Dendritic cell treated with granulocyte-macrophage colony-stimulating factor and Interleukin-4, amounts not matched to agents 40 ng/mL and 50 ng/mL, for 4 days (primary cell): ENCODE measurements around the gene ARHGAP40.
"Not testable (repeated sequence)": the region's sequence is repeated elsewhere in the genome, so short reads cannot be mapped to it uniquely, and the experiment has no call there.

ENCODE experiments used
- H3K27ac Mint-ChIP-seq: one replicate; pipeline ENCODE4 v1.8.0; 2022; ENCODE audit warnings: mild to moderate bottlenecking, mixed read lengths
- H3K27me3 Mint-ChIP-seq: one replicate; pipeline ENCODE4 v1.8.0; 2022; ENCODE audit warnings: mild to moderate bottlenecking, mixed read lengths
- H3K36me3 Mint-ChIP-seq: one replicate; pipeline ENCODE4 v1.8.0; 2022; ENCODE audit warnings: low read depth, mixed read lengths
- H3K4me1 Mint-ChIP-seq: one replicate; pipeline ENCODE4 v1.8.0; 2022; ENCODE audit warnings: low read depth, mixed read lengths
- H3K4me3 Mint-ChIP-seq: one replicate; pipeline ENCODE4 v1.8.0; 2022; ENCODE audit warnings: mild to moderate bottlenecking, moderate library complexity, mixed read lengths
- H3K9me3 Mint-ChIP-seq: one replicate; pipeline ENCODE4 v1.8.0; 2022; ENCODE audit warnings: mixed read lengths
- intact Hi-C: fragments of 100-400 bp; cut with micrococcal nuclease; formaldehyde crosslinking; loops from one replicate; pipeline ENCODE4 v1.15.0; 2022

Gene ARHGAP40

DNA sequence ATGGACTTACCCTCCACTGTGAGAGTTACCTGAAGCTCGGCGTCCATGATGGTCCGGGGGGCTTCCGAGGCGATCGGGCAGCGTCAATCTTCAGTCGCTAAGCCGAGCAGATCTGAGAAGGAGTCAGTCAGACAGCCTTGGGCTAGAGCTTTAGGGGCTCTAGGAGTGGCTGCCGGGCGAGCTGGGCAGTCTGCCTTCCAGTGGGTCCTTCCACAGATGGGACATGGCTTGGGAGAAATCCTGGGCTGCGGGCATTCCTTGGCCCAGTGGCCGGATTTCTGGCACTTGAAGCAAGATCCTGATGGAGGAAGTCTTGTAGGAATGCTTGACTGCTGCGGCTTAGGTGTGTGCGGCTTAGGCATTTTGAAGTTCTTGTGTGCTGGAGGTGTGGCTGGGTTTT, 5.7 kb upstream of the ARHGAP40 start:
- intact Hi-C loops, H3K27ac Mint-ChIP-seq, H3K36me3 Mint-ChIP-seq, H3K4me1 Mint-ChIP-seq, H3K9me3 Mint-ChIP-seq, H3K4me3 Mint-ChIP-seq: not testable (repeated sequence)
- H3K27me3 Mint-ChIP-seq: peaks cover 31% of the 10 kb centered on the region

DNA sequence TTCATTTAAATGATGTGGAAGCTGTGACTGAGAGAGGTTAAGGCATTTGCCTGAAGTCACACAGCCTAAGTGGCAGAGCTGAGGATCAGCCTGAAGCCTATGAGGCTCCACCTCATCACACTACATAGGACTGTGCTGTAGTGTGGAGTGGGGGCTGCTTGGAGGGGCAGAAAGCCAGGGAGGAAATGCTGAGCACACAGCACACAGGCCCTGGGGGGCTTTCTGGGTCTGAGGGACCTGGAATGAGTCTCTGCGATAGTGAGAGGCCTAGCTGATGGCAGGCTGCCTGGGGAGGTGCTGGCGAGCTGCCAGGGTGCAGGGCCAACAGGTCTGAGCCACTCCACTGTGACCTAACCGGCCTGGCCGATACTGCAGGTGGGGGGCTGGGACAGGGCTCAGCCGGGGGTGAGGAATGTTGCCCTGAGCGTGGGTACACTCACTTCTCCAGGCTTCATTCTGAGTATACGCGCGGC, 2.2 kb upstream of the ARHGAP40 start:
- Mint-ChIP-seq H3K9me3 (no peaks in the 10 kb centered on the region), H3K27me3 (peaks cover 61% of the 10 kb centered on the region), H3K4me3 (no peak overlapping the region), H3K27ac (no peak overlapping the region), H3K36me3 (no peaks in the 10 kb centered on the region), H3K4me1 (peaks cover 6% of the 10 kb centered on the region)
- intact Hi-C loops: no loop called here

DNA sequence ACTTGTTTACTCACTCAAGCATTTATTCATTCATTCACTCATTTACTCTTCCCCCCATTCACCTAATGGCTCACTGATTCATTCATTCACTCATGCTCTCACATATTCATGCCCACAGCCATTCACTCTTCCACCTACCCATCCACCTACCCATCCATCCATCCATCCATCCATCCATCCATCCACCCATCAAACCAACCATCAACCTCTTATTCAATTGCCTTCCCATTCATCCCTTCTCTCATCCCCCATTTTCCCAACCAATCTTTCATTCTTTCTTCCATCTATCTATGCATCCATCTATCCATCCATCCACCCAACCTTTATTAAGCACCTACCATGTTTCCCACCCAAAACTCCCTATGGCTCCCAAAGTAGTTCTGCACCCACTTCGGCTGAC, 1.6 kb upstream of the ARHGAP40 start:
- Mint-ChIP-seq H3K4me1 (peaks cover 6% of the 10 kb centered on the region), H3K4me3 (no peak overlapping the region), H3K9me3 (no peaks in the 10 kb centered on the region), H3K27ac (no peak overlapping the region), H3K27me3 (peaks cover 64% of the 10 kb centered on the region), H3K36me3 (no peaks in the 10 kb centered on the region)
- intact Hi-C loops: no loop called here

DNA sequence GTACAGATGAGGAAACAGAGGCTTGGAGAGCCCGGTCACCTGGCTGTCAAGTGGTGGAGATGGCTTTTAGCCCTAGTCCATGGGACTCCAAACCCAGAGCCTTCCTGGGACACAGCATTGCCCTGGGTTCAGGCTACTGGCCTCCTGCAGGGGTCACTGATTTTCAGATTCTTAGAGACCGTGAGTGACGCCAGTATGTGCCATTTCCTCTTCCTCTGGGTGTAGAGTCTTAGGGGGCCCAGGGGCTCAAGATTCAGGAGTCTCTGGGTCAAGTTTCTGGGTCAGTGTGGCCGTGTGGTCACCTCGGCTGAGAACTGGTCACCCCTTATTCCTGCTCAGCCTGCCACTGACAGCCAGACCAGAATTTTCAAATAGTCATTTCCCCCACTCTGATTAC, 574 bp downstream of the ARHGAP40 start:
- Mint-ChIP-seq H3K27me3 (peaks cover 66% of the 10 kb centered on the region), H3K27ac (no peak overlapping the region), H3K9me3 (no peaks in the 10 kb centered on the region), H3K4me1 (peaks cover 6% of the 10 kb centered on the region), H3K36me3 (no peaks in the 10 kb centered on the region), H3K4me3 (no peak overlapping the region)
- intact Hi-C loops: no loop called here

DNA sequence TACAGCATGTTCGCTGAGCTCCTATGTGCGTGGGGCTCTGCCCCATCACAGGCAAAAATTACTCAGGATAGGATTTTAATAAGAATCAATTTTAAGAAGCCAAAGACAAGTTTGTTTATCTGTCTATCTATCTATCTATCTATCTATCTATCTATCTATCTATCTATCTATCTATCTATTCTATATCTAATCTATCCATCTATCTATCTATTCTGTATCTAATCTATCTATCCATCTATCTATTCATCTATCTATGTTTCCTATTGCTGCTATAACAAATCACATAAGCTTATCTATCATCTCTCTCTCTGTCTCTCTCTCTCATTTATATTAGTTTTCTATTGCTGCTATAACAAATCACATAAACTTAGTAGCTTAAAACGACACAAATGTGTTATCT, 1.7 kb downstream of the ARHGAP40 start:
- no peak overlapping the region for H3K4me3 Mint-ChIP-seq
- peaks cover 62% of the 10 kb centered on the region for H3K27me3 Mint-ChIP-seq

DNA sequence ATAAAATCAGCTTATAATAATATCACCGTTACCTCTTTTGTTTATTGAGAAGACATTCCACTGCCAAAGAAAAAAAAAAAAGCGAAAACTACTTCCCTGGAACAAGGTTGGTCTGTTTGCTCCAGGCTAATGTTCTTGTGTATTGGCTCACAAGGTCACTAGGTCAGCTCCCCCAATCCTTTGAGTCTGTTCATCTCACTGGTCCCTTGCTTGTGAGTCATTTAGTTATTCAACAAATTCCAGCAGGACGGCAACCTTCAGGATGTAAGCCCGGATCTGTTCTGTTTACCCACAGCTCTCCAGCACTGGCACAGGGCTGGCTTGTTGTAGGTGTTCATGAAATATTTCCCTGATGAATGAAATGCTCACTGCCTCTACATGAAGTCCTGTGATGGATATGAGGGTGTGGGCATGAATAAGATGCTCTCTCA, 3.3 kb downstream of the ARHGAP40 start:
- Mint-ChIP-seq H3K4me1 (peaks cover 6% of the 10 kb centered on the region), H3K27me3 (peaks cover 56% of the 10 kb centered on the region), H3K27ac (no peak overlapping the region), H3K4me3 (no peak overlapping the region), H3K36me3 (no peaks in the 10 kb centered on the region), H3K9me3 (no peaks in the 10 kb centered on the region)
- intact Hi-C loops: no loop called here

More for the DNA sequence above, 1.7 kb downstream of the ARHGAP40 start:
- H3K36me3 Mint-ChIP-seq: no peaks in the 10 kb centered on the region
- no peak overlapping the region for H3K27ac Mint-ChIP-seq
- H3K4me1 Mint-ChIP-seq: peaks cover 6% of the 10 kb centered on the region
- intact Hi-C loops: no loop called here
- no peaks in the 10 kb centered on the region for H3K9me3 Mint-ChIP-seq

DNA sequence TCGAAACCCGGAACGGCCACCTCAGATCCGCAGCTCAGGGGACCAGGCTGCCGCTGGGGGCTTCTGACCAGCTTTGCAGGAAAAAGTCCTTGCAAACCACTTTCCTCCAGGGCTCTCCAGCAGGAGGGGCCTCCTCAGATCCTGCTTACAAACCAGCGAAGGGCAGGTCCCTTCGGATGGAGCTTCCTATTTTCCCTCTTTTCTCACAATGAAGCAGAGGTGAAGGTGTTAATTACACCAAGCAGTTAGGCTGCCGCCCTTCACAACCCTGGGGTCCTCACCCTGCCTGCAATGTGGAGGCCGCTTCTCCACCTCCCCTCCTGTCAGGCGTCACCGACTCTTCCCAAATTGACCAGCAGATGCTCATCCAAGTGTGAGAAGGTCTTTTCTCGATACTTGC, 5.7 kb downstream of the ARHGAP40 start:
- Mint-ChIP-seq H3K36me3 (no peaks in the 10 kb centered on the region), H3K4me1 (no peaks in the 10 kb centered on the region), H3K9me3 (no peaks in the 10 kb centered on the region), H3K4me3 (no peak overlapping the region), H3K27ac (no peak overlapping the region), H3K27me3 (peaks cover 36% of the 10 kb centered on the region)
- intact Hi-C loops: no loop called here

DNA sequence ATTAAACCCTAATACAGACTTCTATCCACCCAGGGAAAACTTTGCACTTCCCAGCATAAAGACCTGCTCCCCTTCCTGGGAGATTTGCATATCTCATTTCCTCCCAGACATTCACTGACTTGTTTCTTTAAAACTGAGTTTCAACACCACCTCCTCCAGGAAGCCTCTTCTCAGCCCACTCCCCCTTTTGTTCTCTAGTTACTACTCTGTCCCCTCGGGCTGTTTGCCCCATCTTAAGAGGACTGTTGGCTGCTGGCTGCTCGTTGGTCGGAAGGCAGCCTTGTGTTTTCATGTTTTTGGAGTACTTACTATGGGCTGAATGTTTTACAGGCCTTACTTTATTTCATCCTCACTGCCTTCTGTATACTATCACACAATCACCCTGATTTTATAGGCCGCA, 6.6 kb downstream of the ARHGAP40 start:
- H3K9me3 Mint-ChIP-seq: no peaks in the 10 kb centered on the region
- peaks cover 30% of the 10 kb centered on the region for H3K27me3 Mint-ChIP-seq
- no peaks in the 10 kb centered on the region for H3K36me3 Mint-ChIP-seq
- no peak overlapping the region for H3K27ac Mint-ChIP-seq
- H3K4me3 Mint-ChIP-seq: no peak overlapping the region
- H3K4me1 Mint-ChIP-seq: no peaks in the 10 kb centered on the region
- intact Hi-C loops: no loop called here

DNA sequence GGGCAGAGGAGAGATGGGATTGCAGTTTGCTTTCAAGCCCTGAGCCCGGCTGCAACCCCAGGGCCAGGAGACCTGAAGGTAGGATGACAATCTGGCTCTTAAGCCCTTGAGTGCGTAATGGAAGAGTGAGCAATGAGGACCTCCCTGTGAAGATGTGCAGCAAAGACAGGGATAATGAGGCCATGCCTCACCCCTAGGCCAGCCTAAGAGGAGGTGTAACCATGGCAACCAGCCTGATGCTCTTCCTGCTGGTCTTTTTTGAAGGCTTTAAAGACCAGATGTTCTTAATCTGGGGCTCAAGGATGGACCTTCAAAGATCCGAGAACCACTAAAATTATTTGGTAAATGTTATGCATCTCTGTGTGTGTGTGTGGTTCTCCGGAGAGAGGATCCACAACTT, 8.2 kb downstream of the ARHGAP40 start:
- intact Hi-C loops: no loop called here
- no peaks in the 10 kb centered on the region for H3K4me1 Mint-ChIP-seq
- H3K36me3 Mint-ChIP-seq: no peaks in the 10 kb centered on the region
- H3K9me3 Mint-ChIP-seq: no peaks in the 10 kb centered on the region
- no peak overlapping the region for H3K27ac Mint-ChIP-seq
- peaks cover 20% of the 10 kb centered on the region for H3K27me3 Mint-ChIP-seq
- no peak overlapping the region for H3K4me3 Mint-ChIP-seq

DNA sequence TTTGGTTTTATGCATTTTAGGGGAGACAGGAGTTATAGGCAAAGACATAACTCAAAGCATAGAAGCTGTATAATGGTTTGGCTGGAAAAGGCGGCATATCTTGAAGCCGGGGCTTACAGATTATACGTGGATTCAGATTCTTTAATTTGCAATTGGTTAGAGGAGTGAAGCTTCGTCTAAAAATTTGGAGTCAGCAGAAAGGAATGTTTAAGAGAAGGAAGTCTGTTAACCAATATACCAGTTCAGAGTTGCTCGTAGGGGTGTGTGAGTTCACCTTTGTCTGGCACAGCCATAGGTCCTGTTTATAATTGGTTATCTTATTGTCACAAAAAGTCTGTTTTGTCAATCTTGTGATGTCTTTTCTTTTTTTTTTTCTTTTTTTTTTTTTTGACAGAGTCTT, 8.9 kb downstream of the ARHGAP40 start:
- H3K27ac Mint-ChIP-seq: no peak overlapping the region

DNA sequence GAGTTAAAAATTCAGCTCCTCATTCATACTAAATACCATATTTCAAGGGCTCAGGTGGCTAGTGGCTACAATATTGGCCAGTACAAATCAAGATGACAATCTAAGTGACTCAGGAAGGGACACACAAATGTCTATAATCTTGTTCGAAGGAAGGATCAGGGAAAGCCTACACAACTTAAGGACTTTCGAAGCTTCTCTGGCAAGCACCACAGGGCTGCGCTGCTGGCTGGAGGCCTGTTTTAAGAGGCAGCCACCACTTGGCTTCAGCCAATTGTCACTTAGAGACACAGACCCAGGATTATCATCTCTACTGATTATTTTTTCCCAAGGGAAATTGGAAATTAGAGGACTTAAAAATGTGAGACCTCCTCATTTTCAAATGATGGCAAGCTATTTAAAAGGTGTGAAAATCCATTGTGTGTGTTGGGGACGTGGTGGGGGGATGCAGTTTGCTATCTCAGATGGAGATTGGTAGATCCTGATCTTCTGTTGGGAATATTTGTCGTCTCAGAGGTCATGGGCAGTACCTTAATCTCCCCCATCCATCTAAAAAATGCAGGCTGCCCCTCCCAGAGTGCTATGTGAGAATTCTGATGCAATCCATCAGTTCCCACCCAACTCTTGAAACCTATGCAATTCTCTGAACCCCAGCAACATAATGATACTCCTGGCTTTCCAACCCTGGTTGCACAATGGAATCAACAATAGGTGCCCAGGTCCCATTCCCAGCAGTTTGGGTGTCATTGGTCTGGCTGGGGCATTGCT, 11.3 kb downstream of the ARHGAP40 start:
- H3K4me3 Mint-ChIP-seq: no peak overlapping the region
- peaks cover 10% of the 10 kb centered on the region for H3K27me3 Mint-ChIP-seq
- no peaks in the 10 kb centered on the region for H3K9me3 Mint-ChIP-seq
- no peaks in the 10 kb centered on the region for H3K36me3 Mint-ChIP-seq
- intact Hi-C loops: no loop called here
- H3K27ac Mint-ChIP-seq: no peak overlapping the region
- H3K4me1 Mint-ChIP-seq: no peaks in the 10 kb centered on the region

More for the DNA sequence above, 8.9 kb downstream of the ARHGAP40 start:
- H3K9me3 Mint-ChIP-seq: no peaks in the 10 kb centered on the region
- H3K4me1 Mint-ChIP-seq: no peaks in the 10 kb centered on the region
- intact Hi-C loops: no loop called here
- H3K27me3 Mint-ChIP-seq: peaks cover 16% of the 10 kb centered on the region
- no peak overlapping the region for H3K4me3 Mint-ChIP-seq
- no peaks in the 10 kb centered on the region for H3K36me3 Mint-ChIP-seq

DNA sequence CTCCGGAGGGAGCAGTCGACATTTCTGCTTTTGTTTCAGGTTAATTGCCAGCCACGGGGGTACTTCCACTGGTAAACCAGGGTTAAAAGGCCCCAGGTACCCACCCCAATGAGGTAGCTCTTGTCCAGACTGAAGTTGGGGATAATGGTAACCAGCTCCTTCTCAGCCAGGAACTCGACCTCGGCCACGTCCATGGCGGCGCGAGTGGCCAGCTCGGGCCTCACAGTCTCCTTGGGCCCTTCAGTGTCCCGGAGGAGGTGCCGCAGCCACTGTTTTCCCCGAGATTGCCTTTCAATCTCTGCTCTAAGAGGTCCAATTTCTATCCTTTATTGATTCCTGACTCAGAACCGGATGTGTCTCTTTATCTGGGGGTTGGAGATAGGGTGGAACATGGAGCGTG, 13.7 kb downstream of the ARHGAP40 start:
- H3K9me3 Mint-ChIP-seq: no peaks in the 10 kb centered on the region
- H3K36me3 Mint-ChIP-seq: no peaks in the 10 kb centered on the region

DNA sequence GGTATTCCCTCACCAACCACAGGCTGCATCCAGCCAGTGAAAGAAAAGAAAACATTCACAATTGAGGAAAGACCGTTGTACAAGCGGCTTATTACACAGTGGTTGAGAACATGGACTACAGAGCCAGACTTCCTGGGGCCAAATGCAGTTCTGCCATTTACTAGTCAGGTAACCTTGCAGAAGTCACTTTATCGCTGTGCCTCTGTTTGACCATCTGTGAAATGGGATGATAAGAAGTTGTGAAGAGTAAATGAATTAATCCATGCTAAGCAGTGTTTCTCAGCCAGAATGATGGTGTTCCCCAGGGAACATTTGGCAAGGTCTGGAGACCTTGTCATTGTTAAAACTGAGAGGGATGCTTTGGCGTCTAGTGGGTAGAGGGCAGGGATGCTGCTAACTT, 14.8 kb downstream of the ARHGAP40 start:
- H3K4me3 Mint-ChIP-seq: no peak overlapping the region
- no peaks in the 10 kb centered on the region for H3K36me3 Mint-ChIP-seq
- H3K27ac Mint-ChIP-seq: no peak overlapping the region
- H3K9me3 Mint-ChIP-seq: no peaks in the 10 kb centered on the region
- H3K4me1 Mint-ChIP-seq: no peaks in the 10 kb centered on the region
- intact Hi-C loops: no loop called here
- peaks cover 18% of the 10 kb centered on the region for H3K27me3 Mint-ChIP-seq

More for the DNA sequence above, 13.7 kb downstream of the ARHGAP40 start:
- Mint-ChIP-seq H3K4me3 (no peak overlapping the region), H3K4me1 (no peaks in the 10 kb centered on the region), H3K27ac (no peak overlapping the region), H3K27me3 (peaks cover 14% of the 10 kb centered on the region)
- intact Hi-C loops: no loop called here

DNA sequence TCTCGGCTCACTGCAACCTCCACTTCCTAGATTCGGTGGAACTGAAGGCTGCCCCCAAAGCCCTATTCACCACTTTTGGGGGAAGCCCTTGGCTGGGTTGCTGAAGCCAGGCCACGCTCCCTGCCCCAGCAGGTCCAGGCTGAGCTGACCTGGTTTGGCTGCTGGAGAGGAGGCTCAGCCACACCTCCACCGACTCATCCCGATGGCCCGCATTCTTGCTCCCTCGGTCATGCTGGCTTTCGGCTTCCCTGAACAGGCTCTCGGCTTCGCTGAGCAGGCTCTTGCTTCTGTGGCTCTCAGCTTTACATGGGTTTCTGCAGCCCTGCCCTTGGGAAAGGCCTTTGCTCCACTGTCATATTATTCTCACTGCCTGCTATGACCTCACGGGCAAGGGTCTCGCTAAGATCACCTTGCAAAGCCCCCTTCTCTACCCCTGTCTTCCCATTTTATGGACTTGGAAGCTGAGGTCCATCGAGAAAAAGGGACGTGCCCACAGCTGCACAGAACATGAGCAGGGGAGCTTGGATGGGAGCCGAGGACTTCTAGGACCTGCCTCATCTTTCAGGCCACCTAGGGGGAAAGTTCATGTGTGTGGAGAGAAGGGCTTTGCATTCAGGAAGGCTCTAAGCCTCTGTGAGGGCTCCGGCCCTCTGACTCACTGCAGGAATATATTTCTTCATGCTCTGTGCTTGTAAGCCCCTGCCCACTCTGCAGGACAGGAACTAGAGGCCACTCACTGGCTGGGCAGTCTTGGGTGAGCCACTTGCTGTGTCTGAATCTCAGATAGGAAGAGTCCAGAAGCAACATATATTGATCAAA, 15.6 kb downstream of the ARHGAP40 start:
- Mint-ChIP-seq H3K27ac (no peak overlapping the region), H3K4me1 (no peaks in the 10 kb centered on the region), H3K9me3 (no peaks in the 10 kb centered on the region), H3K36me3 (no peaks in the 10 kb centered on the region), H3K4me3 (no peak overlapping the region), H3K27me3 (peaks cover 18% of the 10 kb centered on the region)
- intact Hi-C loops: no loop called here
